AG09309 (cell line): ENCODE measurements around the gene AFF3.

ENCODE experiments used
- DNase-seq: peaks from one replicate; pipeline ENCODE4 v3.0.0-alpha.2; 2010; ENCODE audit warnings: low read depth
- H3K4me3 ChIP-seq: 2 replicates; pipeline ENCODE4 v1.5.1; 2011; ENCODE audit warnings: mild to moderate bottlenecking, low read depth, low read length, moderate library complexity; ENCODE audit not compliant: control insufficient read depth
- TF ChIP-seq, protein P1 (sequence below): IDR thresholded peaks from 2 replicates; pipeline ENCODE4 v1.5.1; 2011; ENCODE audit warnings: mild to moderate bottlenecking, low read depth, low read length, inconsistent platforms; ENCODE audit not compliant: insufficient read depth, control insufficient read depth; ENCODE audit errors: missing control alignments

AFF3 gene

DNA sequence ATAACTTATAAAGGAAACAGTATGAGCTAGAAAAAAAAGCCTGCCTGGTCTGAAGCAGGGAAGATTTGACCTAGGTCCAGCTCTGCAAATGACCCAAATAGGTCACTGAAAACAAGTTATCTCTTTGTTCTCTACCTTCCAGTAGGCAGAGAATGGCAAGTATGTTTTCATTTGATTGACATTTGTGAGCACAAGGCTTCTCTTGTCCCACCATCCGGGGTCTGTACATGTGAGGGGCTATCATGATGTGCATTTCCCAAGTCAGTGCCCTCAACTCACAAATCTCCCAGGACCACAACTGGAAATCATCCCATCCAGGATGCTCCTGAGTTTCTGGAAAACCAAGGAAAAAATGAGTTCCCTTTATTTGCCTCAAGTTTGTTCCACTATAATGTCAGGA lies 309.5 kb downstream of the AFF3 start:
- no peak overlapping the region for H3K4me3 ChIP-seq
- TF ChIP-seq, protein P1, sequence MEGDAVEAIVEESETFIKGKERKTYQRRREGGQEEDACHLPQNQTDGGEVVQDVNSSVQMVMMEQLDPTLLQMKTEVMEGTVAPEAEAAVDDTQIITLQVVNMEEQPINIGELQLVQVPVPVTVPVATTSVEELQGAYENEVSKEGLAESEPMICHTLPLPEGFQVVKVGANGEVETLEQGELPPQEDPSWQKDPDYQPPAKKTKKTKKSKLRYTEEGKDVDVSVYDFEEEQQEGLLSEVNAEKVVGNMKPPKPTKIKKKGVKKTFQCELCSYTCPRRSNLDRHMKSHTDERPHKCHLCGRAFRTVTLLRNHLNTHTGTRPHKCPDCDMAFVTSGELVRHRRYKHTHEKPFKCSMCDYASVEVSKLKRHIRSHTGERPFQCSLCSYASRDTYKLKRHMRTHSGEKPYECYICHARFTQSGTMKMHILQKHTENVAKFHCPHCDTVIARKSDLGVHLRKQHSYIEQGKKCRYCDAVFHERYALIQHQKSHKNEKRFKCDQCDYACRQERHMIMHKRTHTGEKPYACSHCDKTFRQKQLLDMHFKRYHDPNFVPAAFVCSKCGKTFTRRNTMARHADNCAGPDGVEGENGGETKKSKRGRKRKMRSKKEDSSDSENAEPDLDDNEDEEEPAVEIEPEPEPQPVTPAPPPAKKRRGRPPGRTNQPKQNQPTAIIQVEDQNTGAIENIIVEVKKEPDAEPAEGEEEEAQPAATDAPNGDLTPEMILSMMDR, result no peak
- DNase-seq, result no peak

GRCh38 chr2:99831772-99832171 lies 310.6 kb downstream of the AFF3 start:
- no peak for DNase-seq
- H3K4me3 ChIP-seq, result no peak overlapping the region
- TF ChIP-seq, protein P1, result no peak

- no peak overlapping the region for H3K4me3 ChIP-seq
- no peak for DNase-seq
- TF ChIP-seq, protein P1, result no peak
Observed at GRCh38 chr2:99827296-99827999, 314.9 kb downstream of the AFF3 start.

GRCh38 chr2:99825630-99826029 lies 316.8 kb downstream of the AFF3 start:
- TF ChIP-seq, protein P1, result no peak
- H3K4me3 ChIP-seq, result no peak overlapping the region
- DNase-seq, result no peak

DNA sequence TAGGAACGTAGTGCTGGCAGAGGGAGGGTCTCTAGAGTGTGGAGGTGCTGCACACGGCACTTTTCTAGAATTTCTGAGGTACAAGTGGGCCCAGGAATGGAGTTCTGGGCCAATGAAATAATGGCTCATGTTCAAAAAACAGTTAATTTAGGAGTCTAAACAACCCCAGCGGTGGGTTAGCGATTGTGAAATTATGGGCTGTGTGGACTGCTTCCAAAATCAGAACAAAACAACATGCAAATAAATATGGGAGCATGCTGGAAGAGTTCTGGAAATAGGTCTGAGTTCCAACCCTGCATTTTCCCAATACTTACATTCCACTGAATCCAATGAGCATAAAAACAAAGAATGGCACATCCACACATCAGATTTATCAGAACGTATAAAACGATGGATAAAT lies 317.6 kb downstream of the AFF3 start:
- DNase-seq, result no peak
- TF ChIP-seq, protein P1, result no peak
- H3K4me3 ChIP-seq, result no peak overlapping the region

- DNase-seq, result no peak
- no peak overlapping the region for H3K4me3 ChIP-seq
- TF ChIP-seq, protein P1, result no peak
Observed at GRCh38 chr2:99822474-99823207, 319.7 kb downstream of the AFF3 start.

DNA sequence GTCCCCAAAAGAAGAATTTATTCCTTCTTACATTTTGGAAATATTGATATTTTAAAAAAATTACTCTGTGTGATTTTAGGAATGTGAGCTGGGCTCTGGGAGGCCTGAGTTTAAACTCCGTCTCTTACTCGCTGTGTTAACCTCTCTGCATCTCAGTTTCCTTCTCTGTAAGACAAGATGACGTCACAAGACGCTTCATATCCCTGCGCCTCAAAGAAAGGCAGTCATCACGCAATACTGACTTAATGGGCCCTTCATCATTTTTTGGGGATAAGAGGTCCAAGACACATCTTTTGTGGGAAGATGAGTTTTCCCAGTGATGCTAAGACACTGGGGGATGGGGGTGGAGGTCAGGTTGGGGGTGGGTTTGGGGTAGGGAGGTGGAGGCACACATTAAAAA lies 320.4 kb downstream of the AFF3 start:
- DNase-seq, result no peak
- no peak overlapping the region for H3K4me3 ChIP-seq

More for the DNA sequence above, 320.4 kb downstream of the AFF3 start:
- TF ChIP-seq, protein P1, result no peak
